ENCODE data around the gene SLX1A. TPM values are rescaled to one million over a fixed set of nuclear protein-coding genes. Genes with fewer than 3 reads are reported as not detected.
"Not testable (repeated sequence)": the region's sequence is repeated elsewhere in the genome, so short reads cannot be mapped to it uniquely, and the experiment has no call there.

Gene SLX1A
- total RNA-seq, 2 donors from 2014 or later: 20.1 to 43.6 TPM

- H3K4me1 ChIP-seq (ENCODE audit: control insufficient read depth in 1 of 2, low read depth in 2 of 2): peaks cover 6 to 10% of the 10 kb centered on the region in 2 donors
- H3K36me3 ChIP-seq: no peaks in the 10 kb centered on the region
- H3K27me3 ChIP-seq (replicated peaks; ENCODE audit: insufficient read depth): no peaks in the 10 kb centered on the region
- TF ChIP-seq, protein P1, sequence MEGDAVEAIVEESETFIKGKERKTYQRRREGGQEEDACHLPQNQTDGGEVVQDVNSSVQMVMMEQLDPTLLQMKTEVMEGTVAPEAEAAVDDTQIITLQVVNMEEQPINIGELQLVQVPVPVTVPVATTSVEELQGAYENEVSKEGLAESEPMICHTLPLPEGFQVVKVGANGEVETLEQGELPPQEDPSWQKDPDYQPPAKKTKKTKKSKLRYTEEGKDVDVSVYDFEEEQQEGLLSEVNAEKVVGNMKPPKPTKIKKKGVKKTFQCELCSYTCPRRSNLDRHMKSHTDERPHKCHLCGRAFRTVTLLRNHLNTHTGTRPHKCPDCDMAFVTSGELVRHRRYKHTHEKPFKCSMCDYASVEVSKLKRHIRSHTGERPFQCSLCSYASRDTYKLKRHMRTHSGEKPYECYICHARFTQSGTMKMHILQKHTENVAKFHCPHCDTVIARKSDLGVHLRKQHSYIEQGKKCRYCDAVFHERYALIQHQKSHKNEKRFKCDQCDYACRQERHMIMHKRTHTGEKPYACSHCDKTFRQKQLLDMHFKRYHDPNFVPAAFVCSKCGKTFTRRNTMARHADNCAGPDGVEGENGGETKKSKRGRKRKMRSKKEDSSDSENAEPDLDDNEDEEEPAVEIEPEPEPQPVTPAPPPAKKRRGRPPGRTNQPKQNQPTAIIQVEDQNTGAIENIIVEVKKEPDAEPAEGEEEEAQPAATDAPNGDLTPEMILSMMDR (IDR thresholded peaks at IDR 0.05): no peak
- no peak overlapping the region for H3K27ac ChIP-seq
- no peak overlapping the region for H3K4me3 ChIP-seq
- DNase-seq (ENCODE audit: low spot score) (no peak), ATAC-seq (ENCODE audit: insufficient number of reproducible peaks, low FRiP score, low read depth) (no peak)
- no peaks in the 10 kb centered on the region for H3K9me3 ChIP-seq
Observed at GRCh38 chr16:30187971-30188561, 5.6 kb upstream of the SLX1A start.

DNA sequence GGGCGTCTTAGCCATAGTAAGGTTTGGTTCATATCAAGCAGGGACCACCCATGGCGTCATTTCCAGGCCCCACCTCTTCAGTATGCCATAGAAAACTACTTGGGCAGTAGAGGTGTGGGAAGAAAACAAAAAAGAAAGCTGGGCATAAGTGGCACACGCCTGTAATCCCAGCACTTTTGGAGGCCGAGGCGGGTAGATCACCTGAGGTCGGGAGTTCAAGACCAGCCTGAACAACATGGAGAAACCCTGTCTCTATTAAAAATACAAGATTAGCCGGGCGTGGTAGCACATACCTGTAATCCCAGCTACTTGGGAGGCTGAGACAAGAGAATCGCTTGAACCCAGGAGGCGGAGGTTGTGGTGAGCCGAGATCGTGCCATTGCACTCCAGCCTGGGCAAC lies 2.5 kb upstream of the SLX1A start:
- not testable (repeated sequence) for H3K9me3 ChIP-seq; H3K4me1 ChIP-seq (ENCODE audit: control insufficient read depth in 1 of 2, low read depth in 2 of 2); H3K4me3 ChIP-seq; ATAC-seq (ENCODE audit: insufficient number of reproducible peaks, low FRiP score, low read depth); DNase-seq (ENCODE audit: low spot score); H3K27ac ChIP-seq; H3K36me3 ChIP-seq; H3K27me3 ChIP-seq (replicated peaks; ENCODE audit: insufficient read depth)

GRCh38 chr16:30193098-30193497 lies 577 bp upstream of the SLX1A start:
- H3K4me1 ChIP-seq (ENCODE audit: control insufficient read depth in 1 of 2, low read depth in 2 of 2); H3K36me3 ChIP-seq; H3K4me3 ChIP-seq; DNase-seq (ENCODE audit: low spot score); H3K9me3 ChIP-seq; H3K27me3 ChIP-seq (replicated peaks; ENCODE audit: insufficient read depth); ATAC-seq (ENCODE audit: insufficient number of reproducible peaks, low FRiP score, low read depth); H3K27ac ChIP-seq: not testable (repeated sequence)

DNA sequence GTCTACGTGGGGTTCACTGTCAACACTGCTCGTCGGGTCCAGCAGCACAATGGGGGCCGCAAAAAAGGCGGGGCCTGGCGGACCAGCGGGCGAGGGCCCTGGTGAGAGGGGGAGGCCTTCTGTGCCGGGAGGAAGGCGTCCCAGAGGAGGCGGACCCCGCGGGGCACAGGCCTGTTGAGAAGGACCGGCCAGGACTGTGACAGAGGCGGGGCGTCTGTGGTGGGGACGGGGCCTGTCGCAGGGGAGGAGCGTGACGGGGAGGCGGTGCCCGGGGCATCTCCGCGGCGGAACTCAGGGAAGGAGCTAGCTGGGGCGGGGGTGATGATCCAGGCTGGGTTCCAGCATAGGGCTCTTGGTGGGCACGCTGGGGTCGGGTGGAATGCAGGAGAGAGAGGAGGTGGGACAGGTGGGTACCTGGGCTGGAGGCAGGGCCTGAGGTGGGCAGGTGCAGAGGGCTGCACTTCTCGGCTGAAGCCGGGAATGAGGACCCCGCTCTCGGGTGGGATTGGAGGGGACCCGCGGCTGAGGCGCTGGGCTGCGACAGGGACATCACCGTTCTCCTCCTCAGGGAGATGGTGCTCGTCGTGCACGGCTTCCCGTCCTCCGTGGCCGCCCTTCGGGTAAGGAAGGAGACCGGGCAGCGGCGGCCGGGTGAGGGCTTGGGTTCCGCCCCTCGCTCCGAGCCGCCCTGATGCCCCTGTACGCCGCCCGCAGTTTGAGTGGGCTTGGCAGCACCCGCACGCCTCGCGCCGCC lies 674 bp downstream of the SLX1A start:
- peak; percentile 58 for ATAC-seq (ENCODE audit: insufficient number of reproducible peaks, low FRiP score, low read depth)
- peak overlapping the region; percentile 53 for H3K4me3 ChIP-seq
- not testable (repeated sequence) for H3K9me3 ChIP-seq; H3K4me1 ChIP-seq (ENCODE audit: control insufficient read depth in 1 of 2, low read depth in 2 of 2); H3K27ac ChIP-seq; H3K27me3 ChIP-seq (replicated peaks; ENCODE audit: insufficient read depth); H3K36me3 ChIP-seq; DNase-seq (ENCODE audit: low spot score)

DNA sequence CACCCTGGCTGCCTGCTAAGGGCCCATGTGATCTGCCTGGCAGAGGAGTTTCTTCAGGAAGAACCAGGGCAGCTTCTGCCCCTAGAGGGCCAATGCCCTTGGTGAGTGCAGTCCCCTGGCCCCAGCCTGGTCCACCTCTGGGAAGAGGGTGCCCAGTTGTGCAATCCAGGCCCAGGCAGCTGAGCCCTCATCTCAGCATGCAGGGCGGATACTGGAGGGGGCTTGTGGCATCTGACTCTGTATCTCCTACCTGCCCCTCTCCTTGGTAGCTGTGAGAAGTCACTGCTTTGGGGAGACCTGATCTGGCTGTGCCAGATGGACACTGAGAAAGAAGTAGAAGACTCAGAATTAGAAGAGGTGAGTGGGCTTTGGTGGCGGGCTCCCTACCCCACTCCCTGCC lies 3.3 kb downstream of the SLX1A start:
- H3K27ac ChIP-seq; H3K4me3 ChIP-seq; H3K36me3 ChIP-seq; ATAC-seq (ENCODE audit: insufficient number of reproducible peaks, low FRiP score, low read depth); H3K27me3 ChIP-seq (replicated peaks; ENCODE audit: insufficient read depth); H3K4me1 ChIP-seq (ENCODE audit: control insufficient read depth in 1 of 2, low read depth in 2 of 2); H3K9me3 ChIP-seq; DNase-seq (ENCODE audit: low spot score): not testable (repeated sequence)

DNA sequence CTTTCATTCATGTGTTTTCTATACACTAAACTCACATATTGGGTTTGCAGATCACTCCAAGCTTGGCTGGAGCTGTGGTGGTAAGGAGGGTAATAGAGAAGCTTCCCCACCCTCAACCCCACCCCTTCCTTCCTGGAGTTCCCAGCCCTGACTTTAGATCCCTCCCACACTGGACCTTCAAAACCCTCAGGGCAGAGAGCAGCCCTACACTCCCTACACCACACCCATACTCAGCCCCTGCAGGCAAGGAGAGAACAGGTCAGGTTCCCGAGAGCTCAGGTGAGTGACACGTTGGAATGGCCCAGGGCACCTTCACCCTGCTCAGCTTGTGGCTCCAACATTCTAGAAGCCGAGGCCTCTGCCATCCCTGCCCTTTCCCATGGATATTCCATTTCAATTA lies 5.4 kb downstream of the SLX1A start, which contains the start of gene SULT1A3:
Gene SULT1A3 (plus strand): TSS at position 207 of the 400 bp plus-strand sequence. CDS start 1,474 bp downstream, outside the sequence.
- H3K27me3 ChIP-seq (replicated peaks; ENCODE audit: insufficient read depth); H3K9me3 ChIP-seq; H3K36me3 ChIP-seq; ATAC-seq (ENCODE audit: insufficient number of reproducible peaks, low FRiP score, low read depth); H3K4me1 ChIP-seq (ENCODE audit: control insufficient read depth in 1 of 2, low read depth in 2 of 2); H3K4me3 ChIP-seq; H3K27ac ChIP-seq; DNase-seq (ENCODE audit: low spot score): not testable (repeated sequence)

GRCh38 chr16:30199608-30200343 lies 6.1 kb downstream of the SLX1A start:
- not testable (repeated sequence) for H3K4me3 ChIP-seq; H3K4me1 ChIP-seq (ENCODE audit: control insufficient read depth in 1 of 2, low read depth in 2 of 2); DNase-seq (ENCODE audit: low spot score); H3K27me3 ChIP-seq (replicated peaks; ENCODE audit: insufficient read depth); H3K27ac ChIP-seq; H3K36me3 ChIP-seq; H3K9me3 ChIP-seq
- peak; percentile 38 for ATAC-seq (ENCODE audit: insufficient number of reproducible peaks, low FRiP score, low read depth)

GRCh38 chr16:30205541-30206236 lies 12.0 kb downstream of the SLX1A start:
- ATAC-seq (ENCODE audit: insufficient number of reproducible peaks, low FRiP score, low read depth); H3K36me3 ChIP-seq; H3K27ac ChIP-seq; H3K27me3 ChIP-seq (replicated peaks; ENCODE audit: insufficient read depth); DNase-seq (ENCODE audit: low spot score); H3K9me3 ChIP-seq; H3K4me1 ChIP-seq (ENCODE audit: control insufficient read depth in 1 of 2, low read depth in 2 of 2): not testable (repeated sequence)
- peak overlapping the region; percentile 69 for H3K4me3 ChIP-seq

- H3K36me3 ChIP-seq; H3K4me1 ChIP-seq (ENCODE audit: control insufficient read depth in 1 of 2, low read depth in 2 of 2); H3K27me3 ChIP-seq (replicated peaks; ENCODE audit: insufficient read depth); H3K9me3 ChIP-seq; DNase-seq (ENCODE audit: low spot score); ATAC-seq (ENCODE audit: insufficient number of reproducible peaks, low FRiP score, low read depth); H3K27ac ChIP-seq: not testable (repeated sequence)
- peak overlapping the region; percentile 69 for H3K4me3 ChIP-seq
Observed at GRCh38 chr16:30206252-30206651, 12.6 kb downstream of the SLX1A start.

DNA sequence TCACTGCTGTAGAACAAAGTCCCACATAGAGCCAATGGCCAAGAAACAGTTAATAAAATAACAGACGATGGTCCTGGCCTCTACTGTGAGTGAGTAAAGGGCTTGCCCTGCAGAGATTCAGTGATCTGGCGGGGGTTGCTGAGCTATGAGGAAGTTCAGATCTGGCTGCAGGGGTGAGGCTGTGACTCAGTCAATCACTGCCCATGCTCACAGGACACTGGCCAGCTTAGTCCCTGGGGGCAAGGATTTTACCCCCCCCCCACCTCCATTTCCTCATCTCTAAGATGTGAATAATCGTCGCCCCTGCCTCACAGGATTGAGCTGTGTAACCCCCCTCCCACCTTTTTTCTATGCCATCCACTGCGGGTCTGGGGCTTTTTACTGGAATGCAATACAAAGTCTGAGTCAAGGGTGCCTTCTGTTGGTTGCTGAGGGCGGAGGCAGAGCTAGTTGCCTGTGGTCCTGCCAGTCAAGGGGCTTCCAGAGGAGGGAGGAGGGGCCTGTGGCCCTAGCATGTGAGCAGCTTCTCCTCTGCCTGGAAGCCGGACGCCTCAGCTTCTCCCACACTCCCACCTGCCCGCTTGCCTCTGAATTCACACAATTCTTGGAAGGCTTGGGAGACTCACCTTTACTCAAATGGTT lies 13.5 kb downstream of the SLX1A start:
- H3K4me1 ChIP-seq (ENCODE audit: control insufficient read depth in 1 of 2, low read depth in 2 of 2); H3K36me3 ChIP-seq; H3K9me3 ChIP-seq; ATAC-seq (ENCODE audit: insufficient number of reproducible peaks, low FRiP score, low read depth); H3K27me3 ChIP-seq (replicated peaks; ENCODE audit: insufficient read depth); H3K4me3 ChIP-seq; H3K27ac ChIP-seq: not testable (repeated sequence)
- DNase-seq (ENCODE audit: low spot score): peak; percentile 1
